ENCODE measurements around the gene TROAP.

The TROAP gene

DNA sequence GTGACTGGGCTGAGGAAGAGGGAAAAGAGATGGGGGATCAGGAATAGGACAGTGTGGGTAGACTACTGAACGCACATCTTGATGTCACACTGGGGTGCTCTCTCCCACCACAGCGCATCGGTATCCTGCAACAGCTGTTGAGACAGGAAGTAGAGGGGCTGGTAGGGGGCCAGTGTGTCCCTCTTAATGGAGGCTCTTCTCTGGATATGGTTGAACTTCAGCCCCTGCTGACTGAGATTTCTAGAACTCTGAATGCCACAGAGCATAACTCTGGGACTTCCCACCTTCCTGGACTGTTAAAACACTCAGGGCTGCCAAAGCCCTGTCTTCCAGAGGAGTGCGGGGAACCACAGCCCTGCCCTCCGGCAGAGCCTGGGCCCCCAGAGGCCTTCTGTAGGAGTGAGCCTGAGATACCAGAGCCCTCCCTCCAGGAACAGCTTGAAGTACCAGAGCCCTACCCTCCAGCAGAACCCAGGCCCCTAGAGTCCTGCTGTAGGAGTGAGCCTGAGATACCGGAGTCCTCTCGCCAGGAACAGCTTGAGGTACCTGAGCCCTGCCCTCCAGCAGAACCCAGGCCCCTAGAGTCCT lies 7.1 kb downstream of the TROAP start:
- Histone ChIP-seq H3K9me2 (replicated peaks; ENCODE audit: control insufficient read depth, low read length) (no peaks in the 10 kb centered on the region), H3K4me1 (ENCODE audit: control insufficient read depth, low read length) (0 out of 2 replicates have a peak, but pooled peaks cover 3% of the 10 kb centered on the region), H3K9me3 (ENCODE audit: control insufficient read depth, insufficient read depth, low read length) (no peaks in the 10 kb centered on the region), H3K4me2 (ENCODE audit: low read length) (no peak overlapping the region), H3K27ac (ENCODE audit: low read depth, low read length) (no peak overlapping the region), H3F3A (ENCODE audit: control insufficient read depth, insufficient read depth) (peaks cover 2% of the 10 kb centered on the region; the same call in 1 of the 2 replicates), H4K20me1 (ENCODE audit: control insufficient read depth, insufficient read depth, low read depth, low read length) (no peaks in the 10 kb centered on the region), H3K27me3 (ENCODE audit: control insufficient read depth, low read length) (no peaks in the 10 kb centered on the region), H3K36me3 (ENCODE audit: control insufficient read depth, low read length) (peaks cover 51% of the 10 kb centered on the region), H3K79me2 (ENCODE audit: control insufficient read depth, low read length) (peaks cover 6% of the 10 kb centered on the region), H3K4me3 (ENCODE audit: low read length) (no peak overlapping the region)
- TF ChIP-seq, protein P1, sequence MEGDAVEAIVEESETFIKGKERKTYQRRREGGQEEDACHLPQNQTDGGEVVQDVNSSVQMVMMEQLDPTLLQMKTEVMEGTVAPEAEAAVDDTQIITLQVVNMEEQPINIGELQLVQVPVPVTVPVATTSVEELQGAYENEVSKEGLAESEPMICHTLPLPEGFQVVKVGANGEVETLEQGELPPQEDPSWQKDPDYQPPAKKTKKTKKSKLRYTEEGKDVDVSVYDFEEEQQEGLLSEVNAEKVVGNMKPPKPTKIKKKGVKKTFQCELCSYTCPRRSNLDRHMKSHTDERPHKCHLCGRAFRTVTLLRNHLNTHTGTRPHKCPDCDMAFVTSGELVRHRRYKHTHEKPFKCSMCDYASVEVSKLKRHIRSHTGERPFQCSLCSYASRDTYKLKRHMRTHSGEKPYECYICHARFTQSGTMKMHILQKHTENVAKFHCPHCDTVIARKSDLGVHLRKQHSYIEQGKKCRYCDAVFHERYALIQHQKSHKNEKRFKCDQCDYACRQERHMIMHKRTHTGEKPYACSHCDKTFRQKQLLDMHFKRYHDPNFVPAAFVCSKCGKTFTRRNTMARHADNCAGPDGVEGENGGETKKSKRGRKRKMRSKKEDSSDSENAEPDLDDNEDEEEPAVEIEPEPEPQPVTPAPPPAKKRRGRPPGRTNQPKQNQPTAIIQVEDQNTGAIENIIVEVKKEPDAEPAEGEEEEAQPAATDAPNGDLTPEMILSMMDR (IDR thresholded peaks at IDR 0.05; ENCODE audit: low read depth, low read length, poor library complexity, severe bottlenecking), result no peak
- TF ChIP-seq EZH2phosphoT487 (IDR thresholded peaks at IDR 0.05; ENCODE audit: borderline replicate concordance, low read length), result no peak

- H3K36me3 ChIP-seq (ENCODE audit: control insufficient read depth, low read length), result peaks cover 44% of the 10 kb centered on the region
- no peak overlapping the region for H3K4me2 ChIP-seq (ENCODE audit: low read length)
- H3K27me3 ChIP-seq (ENCODE audit: control insufficient read depth, low read length), result no peaks in the 10 kb centered on the region
- H3F3A ChIP-seq (ENCODE audit: control insufficient read depth, insufficient read depth), result peaks cover 2% of the 10 kb centered on the region; the same call in 1 of the 2 replicates
- H4K20me1 ChIP-seq (ENCODE audit: control insufficient read depth, insufficient read depth, low read depth, low read length), result no peaks in the 10 kb centered on the region
- no peak overlapping the region for H3K4me3 ChIP-seq (ENCODE audit: low read length)
- H3K4me1 ChIP-seq (ENCODE audit: control insufficient read depth, low read length), result no peaks in the 10 kb centered on the region
- H3K27ac ChIP-seq (ENCODE audit: low read depth, low read length), result no peak overlapping the region
- TF ChIP-seq, protein P1 (IDR thresholded peaks at IDR 0.05; ENCODE audit: low read depth, low read length, poor library complexity, severe bottlenecking), result no peak
- H3K9me2 ChIP-seq (replicated peaks; ENCODE audit: control insufficient read depth, low read length), result no peaks in the 10 kb centered on the region
- 0 out of 2 replicates have a peak, but pooled peaks cover under 1% of the 10 kb centered on the region for H3K79me2 ChIP-seq (ENCODE audit: control insufficient read depth, low read length)
- H3K9me3 ChIP-seq (ENCODE audit: control insufficient read depth, insufficient read depth, low read length), result no peaks in the 10 kb centered on the region
These were observed 7.8 kb downstream of the TROAP start for GRCh38 chr12:49330631-49331379.

DNA sequence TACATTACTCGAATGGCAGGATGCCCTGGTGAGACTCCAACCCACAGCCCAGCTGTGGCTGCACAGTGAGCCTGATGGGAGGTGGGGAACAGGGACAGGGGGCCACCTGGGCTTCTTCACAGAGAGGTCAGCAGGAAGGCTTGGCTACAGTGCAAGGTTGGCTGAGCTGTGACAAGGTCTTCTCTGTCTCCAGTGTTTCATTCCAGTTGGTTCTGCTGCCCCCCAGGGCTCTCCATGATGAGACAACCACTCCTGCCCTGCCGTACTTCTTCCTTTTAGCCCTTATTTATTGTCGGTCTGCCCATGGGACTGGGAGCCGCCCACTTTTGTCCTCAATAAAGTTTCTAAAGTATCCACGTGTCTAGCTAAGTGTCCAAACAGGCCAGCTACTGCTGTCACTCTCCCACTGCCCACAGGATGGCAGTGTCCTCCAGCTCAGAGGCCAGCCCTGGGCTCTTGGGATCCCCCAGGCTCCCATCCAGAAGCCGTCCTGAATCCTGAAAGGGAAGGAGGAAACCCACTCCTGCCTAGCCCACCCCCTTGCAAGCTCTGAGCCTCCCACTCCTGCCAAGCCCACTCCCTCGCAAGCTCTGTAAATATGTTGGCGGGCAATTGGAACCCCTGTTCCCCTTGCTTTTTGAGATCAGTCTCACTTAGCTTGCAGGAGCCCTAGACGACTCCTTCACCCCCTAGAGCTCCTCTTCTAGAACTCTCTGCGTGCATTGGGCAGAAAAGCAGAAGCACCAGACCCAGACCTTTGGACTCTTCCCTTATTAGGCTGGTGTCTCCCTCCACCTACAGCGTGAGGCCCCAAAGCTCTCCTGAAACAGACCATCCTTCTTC lies 8.5 kb downstream of the TROAP start:
- TF ChIP-seq, protein P1 (IDR thresholded peaks at IDR 0.05; ENCODE audit: low read depth, low read length, poor library complexity, severe bottlenecking), result peak; percentile 63
- no peak for TF ChIP-seq EZH2phosphoT487 (IDR thresholded peaks at IDR 0.05; ENCODE audit: borderline replicate concordance, low read length)
- Histone ChIP-seq H3K79me2 (ENCODE audit: control insufficient read depth, low read length) (no peaks in the 10 kb centered on the region), H4K20me1 (ENCODE audit: control insufficient read depth, insufficient read depth, low read depth, low read length) (no peaks in the 10 kb centered on the region), H3K4me1 (ENCODE audit: control insufficient read depth, low read length) (no peaks in the 10 kb centered on the region), H3K4me3 (ENCODE audit: low read length) (no peak overlapping the region), H3K27ac (ENCODE audit: low read depth, low read length) (no peak overlapping the region), H3K36me3 (ENCODE audit: control insufficient read depth, low read length) (peaks cover 36% of the 10 kb centered on the region), H3K27me3 (ENCODE audit: control insufficient read depth, low read length) (0 out of 2 replicates have a peak, but pooled peaks cover 1% of the 10 kb centered on the region), H3F3A (ENCODE audit: control insufficient read depth, insufficient read depth) (peaks cover 2% of the 10 kb centered on the region; the same call in 1 of the 2 replicates), H3K9me2 (replicated peaks; ENCODE audit: control insufficient read depth, low read length) (no peaks in the 10 kb centered on the region), H3K9me3 (ENCODE audit: control insufficient read depth, insufficient read depth, low read length) (no peaks in the 10 kb centered on the region), H3K4me2 (ENCODE audit: low read length) (no peak overlapping the region)

Data from DOHH2 (cell line).